ENCODE data around the gene SOX5. TPM values are rescaled to one million over a fixed set of nuclear protein-coding genes. Genes with fewer than 3 reads are reported as not detected.

The SOX5 gene
- total RNA-seq, 1 experiment from 2014 or later = not detected

DNA sequence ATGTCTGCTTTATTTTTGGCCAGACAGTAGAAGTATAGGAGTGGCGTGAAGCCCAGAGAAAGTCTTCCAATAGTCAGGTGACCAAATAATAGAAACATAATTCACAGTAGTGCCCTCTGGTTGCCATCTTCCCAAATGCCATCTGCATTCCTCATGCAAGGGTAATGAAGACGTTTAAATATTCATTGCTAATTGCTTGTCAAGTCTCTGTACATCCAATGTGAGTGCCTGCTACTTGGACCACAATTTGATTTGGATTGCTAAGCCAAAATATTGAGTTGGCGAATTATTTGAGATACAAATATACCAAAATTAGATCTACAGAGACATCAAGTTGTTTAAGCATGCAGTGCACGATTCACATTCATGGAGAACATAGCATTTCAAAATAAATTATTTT lies 402.7 kb downstream of the SOX5 start:
- intact Hi-C loops (cut with micrococcal nuclease; ENCODE audit: unreplicated experiment) = no loop called here
- no peak overlapping the region for H3K27ac Mint-ChIP-seq (ENCODE audit: unreplicated experiment)
- H3K9me3 Mint-ChIP-seq (ENCODE audit: low read depth, unreplicated experiment) = no peaks in the 10 kb centered on the region

DNA sequence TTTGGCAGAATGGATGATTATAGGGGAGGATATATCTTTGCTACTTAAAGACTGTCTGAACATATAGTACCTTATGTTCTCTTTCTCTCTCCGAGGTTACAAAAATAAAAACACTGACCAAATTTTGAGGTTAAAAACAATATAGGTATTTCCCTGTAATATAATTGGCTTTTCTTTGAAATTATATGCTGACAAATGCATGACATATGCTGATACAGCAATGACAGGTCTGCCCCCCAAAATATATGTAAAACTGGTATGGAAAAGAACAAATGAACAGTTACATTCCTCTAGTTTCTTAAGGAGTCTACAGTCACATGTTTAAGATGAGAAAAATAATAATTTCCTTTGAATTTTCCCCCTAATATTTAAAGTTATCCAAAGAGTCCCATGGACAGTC lies 405.7 kb downstream of the SOX5 start:
- Mint-ChIP-seq H3K4me3 (ENCODE audit: low read depth, unreplicated experiment) (no peak overlapping the region), H3K27me3 (ENCODE audit: unreplicated experiment) (no peaks in the 10 kb centered on the region), H3K36me3 (ENCODE audit: insufficient read depth, unreplicated experiment) (no peaks in the 10 kb centered on the region), H3K9me3 (ENCODE audit: low read depth, unreplicated experiment) (no peaks in the 10 kb centered on the region), H3K27ac (ENCODE audit: unreplicated experiment) (no peak overlapping the region), H3K4me1 (ENCODE audit: low read depth, unreplicated experiment) (no peaks in the 10 kb centered on the region)
- BruUV-seq (replicated peaks) = no TSS peak
- CTCF ChIA-PET = no interaction called here
- intact Hi-C loops (cut with micrococcal nuclease; ENCODE audit: unreplicated experiment) = no loop called here
- no peak for DNase-seq
- TF ChIP-seq, protein P1, sequence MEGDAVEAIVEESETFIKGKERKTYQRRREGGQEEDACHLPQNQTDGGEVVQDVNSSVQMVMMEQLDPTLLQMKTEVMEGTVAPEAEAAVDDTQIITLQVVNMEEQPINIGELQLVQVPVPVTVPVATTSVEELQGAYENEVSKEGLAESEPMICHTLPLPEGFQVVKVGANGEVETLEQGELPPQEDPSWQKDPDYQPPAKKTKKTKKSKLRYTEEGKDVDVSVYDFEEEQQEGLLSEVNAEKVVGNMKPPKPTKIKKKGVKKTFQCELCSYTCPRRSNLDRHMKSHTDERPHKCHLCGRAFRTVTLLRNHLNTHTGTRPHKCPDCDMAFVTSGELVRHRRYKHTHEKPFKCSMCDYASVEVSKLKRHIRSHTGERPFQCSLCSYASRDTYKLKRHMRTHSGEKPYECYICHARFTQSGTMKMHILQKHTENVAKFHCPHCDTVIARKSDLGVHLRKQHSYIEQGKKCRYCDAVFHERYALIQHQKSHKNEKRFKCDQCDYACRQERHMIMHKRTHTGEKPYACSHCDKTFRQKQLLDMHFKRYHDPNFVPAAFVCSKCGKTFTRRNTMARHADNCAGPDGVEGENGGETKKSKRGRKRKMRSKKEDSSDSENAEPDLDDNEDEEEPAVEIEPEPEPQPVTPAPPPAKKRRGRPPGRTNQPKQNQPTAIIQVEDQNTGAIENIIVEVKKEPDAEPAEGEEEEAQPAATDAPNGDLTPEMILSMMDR (IDR thresholded peaks at IDR 0.05; ENCODE audit: unreplicated experiment) = no peak

More for the DNA sequence above, 402.7 kb downstream of the SOX5 start:
- CTCF ChIA-PET = no interaction called here
- no peak for DNase-seq
- Mint-ChIP-seq H3K27me3 (ENCODE audit: unreplicated experiment) (no peaks in the 10 kb centered on the region), H3K4me3 (ENCODE audit: low read depth, unreplicated experiment) (no peak overlapping the region), H3K36me3 (ENCODE audit: insufficient read depth, unreplicated experiment) (no peaks in the 10 kb centered on the region), H3K4me1 (ENCODE audit: low read depth, unreplicated experiment) (no peaks in the 10 kb centered on the region)
- TF ChIP-seq, protein P1 (IDR thresholded peaks at IDR 0.05; ENCODE audit: unreplicated experiment) = no peak
- no TSS peak for BruUV-seq (replicated peaks)

DNA sequence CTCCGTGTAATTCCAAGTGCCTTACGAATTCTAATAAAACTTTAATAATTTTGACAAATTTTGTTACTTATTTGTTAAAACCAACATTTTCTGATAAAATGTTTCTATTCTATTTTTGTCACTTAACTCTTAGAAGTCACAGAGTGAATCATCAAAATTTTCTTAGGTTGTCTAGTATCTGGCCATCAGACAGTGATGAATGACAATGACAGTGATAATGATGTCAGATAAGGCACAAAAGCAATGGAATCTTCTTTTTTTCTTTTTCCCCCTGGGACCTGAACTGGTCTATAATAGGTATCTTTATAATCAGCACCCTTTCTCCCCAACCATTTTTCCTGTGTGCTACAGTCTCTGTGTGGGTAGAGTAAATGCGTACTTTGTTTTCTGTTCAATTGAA lies 407.3 kb downstream of the SOX5 start:
- Mint-ChIP-seq H3K4me3 (ENCODE audit: low read depth, unreplicated experiment) (no peak overlapping the region), H3K27ac (ENCODE audit: unreplicated experiment) (no peak overlapping the region), H3K27me3 (ENCODE audit: unreplicated experiment) (no peaks in the 10 kb centered on the region), H3K9me3 (ENCODE audit: low read depth, unreplicated experiment) (no peaks in the 10 kb centered on the region), H3K4me1 (ENCODE audit: low read depth, unreplicated experiment) (no peaks in the 10 kb centered on the region), H3K36me3 (ENCODE audit: insufficient read depth, unreplicated experiment) (no peaks in the 10 kb centered on the region)
- no peak for DNase-seq
- BruUV-seq (replicated peaks) = no TSS peak
- CTCF ChIA-PET = no interaction called here
- intact Hi-C loops (cut with micrococcal nuclease; ENCODE audit: unreplicated experiment) = no loop called here
- TF ChIP-seq, protein P1 (IDR thresholded peaks at IDR 0.05; ENCODE audit: unreplicated experiment) = no peak

DNA sequence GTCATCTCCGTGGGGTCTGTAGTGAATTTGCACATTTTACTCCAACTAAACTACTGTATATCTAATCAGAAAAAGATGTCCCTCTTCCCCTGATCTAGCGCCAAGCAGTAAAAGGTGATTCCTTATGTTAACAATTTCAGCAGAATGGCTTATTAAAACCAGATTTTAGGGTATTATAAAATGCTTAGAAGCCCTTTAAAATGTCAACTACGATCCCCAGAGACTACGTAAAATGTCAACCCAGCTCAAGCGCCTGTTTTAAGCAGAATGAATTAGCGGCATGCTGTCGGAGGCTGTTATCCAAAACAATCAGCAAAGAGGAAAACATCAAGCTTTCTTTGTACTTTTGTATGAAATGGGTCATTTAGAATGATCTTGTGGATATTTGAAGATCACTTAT lies 408.9 kb downstream of the SOX5 start:
- no TSS peak for BruUV-seq (replicated peaks)
- TF ChIP-seq, protein P1 (IDR thresholded peaks at IDR 0.05; ENCODE audit: unreplicated experiment) = no peak
- CTCF ChIA-PET = no interaction called here
- H3K4me3 Mint-ChIP-seq (ENCODE audit: low read depth, unreplicated experiment) = no peak overlapping the region
- H3K9me3 Mint-ChIP-seq (ENCODE audit: low read depth, unreplicated experiment) = no peaks in the 10 kb centered on the region
- intact Hi-C loops (cut with micrococcal nuclease; ENCODE audit: unreplicated experiment) = no loop called here
- no peak overlapping the region for H3K27ac Mint-ChIP-seq (ENCODE audit: unreplicated experiment)
- no peaks in the 10 kb centered on the region for H3K36me3 Mint-ChIP-seq (ENCODE audit: insufficient read depth, unreplicated experiment)
- no peaks in the 10 kb centered on the region for H3K27me3 Mint-ChIP-seq (ENCODE audit: unreplicated experiment)
- no peak for DNase-seq
- H3K4me1 Mint-ChIP-seq (ENCODE audit: low read depth, unreplicated experiment) = no peaks in the 10 kb centered on the region

DNA sequence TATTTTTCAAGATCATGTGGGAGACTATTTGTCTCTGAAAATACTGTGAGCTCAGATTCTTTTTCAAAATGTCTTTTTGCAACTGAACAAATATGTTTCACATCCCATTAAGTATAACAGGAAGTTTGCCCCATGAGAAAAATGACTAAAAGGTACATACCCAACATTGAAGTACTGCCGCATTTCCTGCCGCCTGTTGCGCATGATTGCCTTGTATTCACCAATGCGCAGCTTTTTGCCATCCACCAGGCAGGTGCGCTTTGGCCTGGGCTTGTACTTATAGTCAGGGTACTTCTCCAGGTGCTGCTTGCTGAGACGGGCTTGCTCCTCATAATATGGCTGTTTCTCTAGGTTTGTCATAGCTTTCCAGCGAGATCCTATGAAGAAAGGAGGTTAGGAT lies 413.2 kb downstream of the SOX5 start:
- H3K27ac Mint-ChIP-seq (ENCODE audit: unreplicated experiment) = no peak overlapping the region
- TF ChIP-seq, protein P1 (IDR thresholded peaks at IDR 0.05; ENCODE audit: unreplicated experiment) = no peak
- intact Hi-C loops (cut with micrococcal nuclease; ENCODE audit: unreplicated experiment) = no loop called here
- no peaks in the 10 kb centered on the region for H3K36me3 Mint-ChIP-seq (ENCODE audit: insufficient read depth, unreplicated experiment)
- no peak overlapping the region for H3K4me3 Mint-ChIP-seq (ENCODE audit: low read depth, unreplicated experiment)
- DNase-seq = no peak
- H3K9me3 Mint-ChIP-seq (ENCODE audit: low read depth, unreplicated experiment) = peaks cover 3% of the 10 kb centered on the region
- no peaks in the 10 kb centered on the region for H3K27me3 Mint-ChIP-seq (ENCODE audit: unreplicated experiment)
- CTCF ChIA-PET = no interaction called here
- H3K4me1 Mint-ChIP-seq (ENCODE audit: low read depth, unreplicated experiment) = no peaks in the 10 kb centered on the region
- no TSS peak for BruUV-seq (replicated peaks)
